HG03354 (cell line): Measurements from ENCODE around the gene DNAJB11.
"Not testable (repeated sequence)": the region's sequence is repeated elsewhere in the genome, so short reads cannot be mapped to it uniquely, and the experiment has no call there.

Experiments
- ATAC-seq: cut with Tn5 transposase; IDR thresholded peaks from one replicate; pipeline ENCODE4 v1.9.1; 2021; ENCODE audit warnings: mild to moderate bottlenecking; ENCODE audit not compliant: unreplicated experiment, poor library complexity, severe bottlenecking

The DNAJB11 gene

DNA sequence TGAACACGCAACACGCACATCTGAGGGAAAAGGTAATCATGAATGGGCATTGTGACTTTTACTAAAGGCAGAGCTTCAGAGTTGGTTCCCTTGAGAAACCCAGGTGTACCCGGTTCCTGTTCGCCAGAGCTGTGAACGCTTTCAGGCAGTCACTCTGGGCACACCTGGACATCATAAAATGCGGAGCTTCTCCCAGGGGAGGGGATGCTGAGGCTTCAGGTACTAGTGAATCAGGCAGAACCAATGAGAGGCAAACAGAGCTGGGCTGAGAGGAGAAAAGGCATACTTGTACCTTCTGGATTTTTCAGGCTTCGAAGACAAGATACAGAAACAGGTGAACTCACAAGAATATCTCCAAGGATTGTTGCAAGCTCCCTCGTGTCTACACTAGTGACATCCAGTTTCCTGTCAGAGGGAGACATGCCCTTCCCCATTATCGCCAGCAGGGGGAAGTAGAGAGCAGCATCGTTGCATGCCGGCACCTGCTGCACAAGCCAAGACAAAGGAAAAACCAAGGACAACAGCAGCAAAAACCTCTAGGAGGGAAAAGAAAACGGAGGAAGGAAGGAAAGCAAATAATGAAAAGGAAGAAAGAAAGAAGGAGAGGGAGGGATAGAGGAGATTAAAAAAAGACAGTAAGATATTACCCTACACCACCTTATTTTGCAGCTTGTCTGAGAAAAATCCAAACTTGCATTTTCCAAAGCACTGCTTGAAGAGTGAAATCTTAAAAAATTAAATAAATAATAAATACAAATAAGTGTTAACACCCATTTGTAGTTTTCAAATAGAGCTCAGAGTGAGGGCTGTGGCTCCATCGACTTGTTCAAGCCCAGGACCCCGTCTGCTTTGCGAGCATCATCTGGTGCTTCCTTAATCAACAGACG, 44.3 kb downstream of the DNAJB11 start:
- ATAC-seq: peak; percentile 71

GRCh38 chr3:186616299-186616617, 45.7 kb downstream of the DNAJB11 start:
- ATAC-seq: no peak

GRCh38 chr3:186617036-186617946, 46.8 kb downstream of the DNAJB11 start:
- ATAC-seq: peak; percentile 94

GRCh38 chr3:186618318-186618938, 47.9 kb downstream of the DNAJB11 start:
- no peak for ATAC-seq

- no peak for ATAC-seq
These were observed 49.3 kb downstream of the DNAJB11 start for GRCh38 chr3:186619787-186620212.

GRCh38 chr3:186620213-186621092, 49.9 kb downstream of the DNAJB11 start:
- no peak for ATAC-seq

DNA sequence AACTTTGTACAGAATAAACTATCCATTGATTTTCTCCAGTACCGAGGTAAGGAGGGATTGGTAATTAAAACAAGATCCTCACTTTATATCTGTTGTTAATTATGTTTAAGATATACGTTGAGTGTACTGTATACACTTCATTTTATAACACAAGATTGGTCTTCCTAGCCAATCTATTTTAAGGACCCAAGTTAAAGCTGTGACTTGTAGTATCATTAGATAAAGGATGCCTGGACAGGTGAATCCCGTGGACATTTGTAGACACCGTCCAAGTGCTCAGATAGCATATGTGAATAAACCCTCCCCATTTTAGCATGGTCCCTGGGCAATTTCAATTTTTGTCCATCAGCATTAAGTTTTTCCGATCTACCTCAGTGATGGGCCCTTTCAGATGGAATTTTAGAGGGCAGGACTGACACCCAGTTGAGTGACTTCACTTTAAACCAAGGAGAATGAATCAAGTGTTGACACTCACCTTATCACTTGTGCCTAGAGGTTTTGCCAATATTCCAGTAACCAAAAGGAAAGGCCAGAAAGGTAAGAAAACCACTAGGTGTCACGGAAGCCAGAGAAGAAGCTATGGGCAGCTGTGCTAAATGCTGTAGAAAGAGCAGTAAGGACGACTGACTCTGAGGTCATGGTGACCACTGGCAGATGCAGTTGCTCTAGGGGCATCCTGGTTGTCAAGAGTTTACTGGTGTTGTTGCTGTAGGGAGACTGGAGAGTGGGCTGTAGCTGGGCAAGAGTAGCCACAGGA, 51.6 kb downstream of the DNAJB11 start:
- ATAC-seq: no peak

- ATAC-seq: no peak
These were observed 52.3 kb downstream of the DNAJB11 start for GRCh38 chr3:186622651-186623310.

- ATAC-seq: no peak
These were observed 54.1 kb downstream of the DNAJB11 start for GRCh38 chr3:186624598-186624997.

- no peak for ATAC-seq
These were observed 55.1 kb downstream of the DNAJB11 start for GRCh38 chr3:186625600-186626042.

DNA sequence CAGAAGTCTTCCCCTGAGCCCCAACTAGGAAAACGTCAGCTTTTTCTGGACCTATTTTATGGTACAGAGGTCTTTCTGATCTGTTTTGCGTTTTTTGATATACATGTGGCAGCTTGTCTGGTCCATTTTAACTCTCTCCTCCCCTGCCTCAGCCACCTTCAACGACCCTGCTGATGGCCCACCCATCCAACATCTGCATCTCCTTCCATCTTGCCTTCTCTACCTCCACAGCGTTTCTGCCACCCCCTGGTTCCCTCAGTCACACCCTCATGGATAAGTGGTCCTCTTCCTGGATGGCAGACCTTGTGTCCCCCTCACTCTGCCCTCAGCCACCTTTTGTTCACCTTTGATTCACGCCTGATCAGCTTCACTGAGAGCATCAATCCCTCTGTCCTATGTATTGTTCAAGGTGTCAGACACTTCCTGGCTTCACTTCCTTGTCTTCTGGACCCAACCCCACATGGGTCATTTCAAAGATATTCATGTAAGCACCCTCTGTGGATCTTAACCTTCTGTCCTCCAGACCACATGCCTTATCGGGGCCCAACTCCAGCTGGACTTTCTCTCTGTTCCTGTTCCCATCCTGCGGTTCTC, 55.8 kb downstream of the DNAJB11 start:
- no peak for ATAC-seq

GRCh38 chr3:186627852-186628414, 57.4 kb downstream of the DNAJB11 start:
- ATAC-seq: no peak

DNA sequence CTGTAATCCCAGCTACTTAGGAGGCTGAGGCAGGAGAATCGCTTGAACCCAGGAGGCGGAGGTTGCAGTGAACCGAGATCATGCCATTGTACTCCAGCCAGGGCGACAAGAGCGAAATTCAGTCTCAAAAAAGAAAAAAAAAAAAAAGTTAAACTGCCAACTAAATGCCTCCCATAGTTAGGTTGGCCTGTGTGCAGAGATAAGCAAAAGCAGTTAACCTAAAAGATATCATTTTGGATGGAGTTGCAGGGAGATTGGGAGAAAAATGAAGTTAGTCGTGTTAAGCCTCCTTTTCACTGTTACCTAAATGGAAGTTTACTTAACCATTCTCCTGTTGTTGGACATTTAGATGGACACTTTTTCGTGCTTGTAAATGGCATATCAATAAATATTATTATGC, 58.2 kb downstream of the DNAJB11 start:
- no peak for ATAC-seq

- ATAC-seq: no peak
These were observed 60.6 kb downstream of the DNAJB11 start for GRCh38 chr3:186630950-186631641.

DNA sequence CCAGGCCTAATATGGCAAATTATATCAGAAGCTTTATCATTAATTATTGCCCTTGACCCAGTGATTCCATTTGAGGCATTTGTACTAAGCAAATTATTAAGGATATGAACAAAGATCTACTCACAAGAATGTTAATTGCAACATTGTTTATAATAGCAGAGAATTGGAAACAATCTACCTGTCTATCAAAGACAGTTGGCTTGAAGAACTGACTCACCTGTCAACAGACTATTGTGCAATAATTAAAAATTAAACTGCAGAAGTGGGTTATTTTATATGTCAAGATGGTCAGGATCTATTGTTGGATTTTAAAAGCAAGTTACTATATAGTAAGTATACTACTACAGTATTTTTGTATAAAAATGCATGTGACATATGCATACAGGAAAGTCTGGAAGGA, 63.0 kb downstream of the DNAJB11 start:
- ATAC-seq: no peak

- ATAC-seq: not testable (repeated sequence)
These were observed 63.7 kb downstream of the DNAJB11 start for GRCh38 chr3:186634207-186634606.
